ENCODE measurements around the gene FGF22.
"Not testable (repeated sequence)": the region's sequence is repeated elsewhere in the genome, so short reads cannot be mapped to it uniquely, and the experiment has no call there.

Gene FGF22

GRCh38 chr19:618674-619285 lies 20.9 kb upstream of the FGF22 start:
- Histone ChIP-seq H3K9ac (ENCODE audit: low read length) (no peak overlapping the region), H3K27me3 (ENCODE audit: control insufficient read depth, insufficient read depth, low read length) (peaks cover 12% of the 10 kb centered on the region), H3K36me3 (ENCODE audit: control insufficient read depth, insufficient read depth, low read length) (no peaks in the 10 kb centered on the region)

GRCh38 chr19:619286-620002 lies 20.2 kb upstream of the FGF22 start:
- Histone ChIP-seq H3K9me3 (ENCODE audit: control insufficient read depth, low read length) (no peaks in the 10 kb centered on the region), H3K9ac (ENCODE audit: low read length) (no peak overlapping the region), H3K36me3 (ENCODE audit: control insufficient read depth, insufficient read depth, low read length) (no peaks in the 10 kb centered on the region), H3K4me3 (ENCODE audit: low read length) (no peak overlapping the region), H3K27me3 (ENCODE audit: control insufficient read depth, insufficient read depth, low read length) (peaks cover 9% of the 10 kb centered on the region), H3K4me1 (ENCODE audit: control insufficient read depth, insufficient read depth, low read length) (no peaks in the 10 kb centered on the region)

More at GRCh38 chr19:618674-619285, 20.9 kb upstream of the FGF22 start:
- Histone ChIP-seq H3K4me3 (ENCODE audit: low read length) (no peak overlapping the region), H3K4me1 (ENCODE audit: control insufficient read depth, insufficient read depth, low read length) (no peaks in the 10 kb centered on the region), H3K9me3 (ENCODE audit: control insufficient read depth, low read length) (no peaks in the 10 kb centered on the region)

- H3K4me1 ChIP-seq (ENCODE audit: control insufficient read depth, insufficient read depth, low read length) = no peaks in the 10 kb centered on the region
- H3K36me3 ChIP-seq (ENCODE audit: control insufficient read depth, insufficient read depth, low read length) = no peaks in the 10 kb centered on the region
- no peaks in the 10 kb centered on the region for H3K9me3 ChIP-seq (ENCODE audit: control insufficient read depth, low read length)
- H3K9ac ChIP-seq (ENCODE audit: low read length) = no peak overlapping the region
- H3K4me3 ChIP-seq (ENCODE audit: low read length) = no peak overlapping the region
- H3K27me3 ChIP-seq (ENCODE audit: control insufficient read depth, insufficient read depth, low read length) = peaks cover 3% of the 10 kb centered on the region
Observed at GRCh38 chr19:620166-620862, 19.4 kb upstream of the FGF22 start.

GRCh38 chr19:621191-621590 lies 18.5 kb upstream of the FGF22 start:
- H3K36me3 ChIP-seq (ENCODE audit: control insufficient read depth, insufficient read depth, low read length); H3K27me3 ChIP-seq (ENCODE audit: control insufficient read depth, insufficient read depth, low read length); H3K9me3 ChIP-seq (ENCODE audit: control insufficient read depth, low read length); H3K4me1 ChIP-seq (ENCODE audit: control insufficient read depth, insufficient read depth, low read length); H3K4me3 ChIP-seq (ENCODE audit: low read length); H3K9ac ChIP-seq (ENCODE audit: low read length): not testable (repeated sequence)

DNA sequence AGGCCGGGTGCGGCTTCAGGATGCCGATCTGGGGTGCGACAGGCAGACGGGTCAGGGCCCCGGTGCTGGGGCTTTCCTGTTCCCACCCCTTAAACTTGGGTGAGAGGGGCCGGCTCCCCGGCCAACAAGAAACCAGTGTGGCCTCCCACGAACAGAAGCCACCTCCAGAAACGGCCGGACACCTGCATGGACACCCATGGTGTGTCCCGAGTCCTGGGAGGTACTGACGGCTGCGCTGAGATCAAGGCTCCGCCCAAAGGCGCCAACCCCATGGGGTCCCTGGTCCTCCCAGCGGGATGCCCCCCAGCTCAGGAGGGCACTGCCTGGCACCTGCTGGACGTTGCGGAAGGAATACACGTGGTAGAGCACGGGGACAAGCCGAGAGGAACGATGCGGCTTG lies 17.9 kb upstream of the FGF22 start:
- Histone ChIP-seq H3K27me3 (ENCODE audit: control insufficient read depth, insufficient read depth, low read length) (no peaks in the 10 kb centered on the region), H3K9me3 (ENCODE audit: control insufficient read depth, low read length) (no peaks in the 10 kb centered on the region), H3K4me3 (ENCODE audit: low read length) (no peak overlapping the region), H3K36me3 (ENCODE audit: control insufficient read depth, insufficient read depth, low read length) (no peaks in the 10 kb centered on the region), H3K9ac (ENCODE audit: low read length) (no peak overlapping the region), H3K4me1 (ENCODE audit: control insufficient read depth, insufficient read depth, low read length) (no peaks in the 10 kb centered on the region)

DNA sequence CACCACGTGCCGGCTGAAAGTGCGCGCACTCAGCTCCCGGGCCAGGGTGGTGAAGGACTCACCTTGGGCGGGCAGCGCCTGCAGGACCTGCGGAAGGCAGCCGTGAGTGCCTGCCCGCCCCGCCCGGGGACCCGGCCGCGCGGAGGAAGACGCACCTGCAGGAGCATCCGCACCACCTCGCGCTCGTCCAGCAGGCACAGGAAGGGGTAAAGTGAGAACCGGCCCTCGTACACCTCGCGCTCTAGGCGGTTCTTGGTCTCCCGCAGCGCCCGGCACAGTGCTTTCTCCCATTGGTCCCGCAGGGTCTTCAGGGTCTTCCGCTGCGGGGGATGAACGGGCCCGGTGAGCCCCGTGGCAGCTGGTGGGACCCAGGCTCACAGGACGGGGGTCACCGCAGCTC lies 17.0 kb upstream of the FGF22 start:
- no peaks in the 10 kb centered on the region for H3K36me3 ChIP-seq (ENCODE audit: control insufficient read depth, insufficient read depth, low read length)
- no peaks in the 10 kb centered on the region for H3K4me1 ChIP-seq (ENCODE audit: control insufficient read depth, insufficient read depth, low read length)
- H3K4me3 ChIP-seq (ENCODE audit: low read length) = no peak overlapping the region

DNA sequence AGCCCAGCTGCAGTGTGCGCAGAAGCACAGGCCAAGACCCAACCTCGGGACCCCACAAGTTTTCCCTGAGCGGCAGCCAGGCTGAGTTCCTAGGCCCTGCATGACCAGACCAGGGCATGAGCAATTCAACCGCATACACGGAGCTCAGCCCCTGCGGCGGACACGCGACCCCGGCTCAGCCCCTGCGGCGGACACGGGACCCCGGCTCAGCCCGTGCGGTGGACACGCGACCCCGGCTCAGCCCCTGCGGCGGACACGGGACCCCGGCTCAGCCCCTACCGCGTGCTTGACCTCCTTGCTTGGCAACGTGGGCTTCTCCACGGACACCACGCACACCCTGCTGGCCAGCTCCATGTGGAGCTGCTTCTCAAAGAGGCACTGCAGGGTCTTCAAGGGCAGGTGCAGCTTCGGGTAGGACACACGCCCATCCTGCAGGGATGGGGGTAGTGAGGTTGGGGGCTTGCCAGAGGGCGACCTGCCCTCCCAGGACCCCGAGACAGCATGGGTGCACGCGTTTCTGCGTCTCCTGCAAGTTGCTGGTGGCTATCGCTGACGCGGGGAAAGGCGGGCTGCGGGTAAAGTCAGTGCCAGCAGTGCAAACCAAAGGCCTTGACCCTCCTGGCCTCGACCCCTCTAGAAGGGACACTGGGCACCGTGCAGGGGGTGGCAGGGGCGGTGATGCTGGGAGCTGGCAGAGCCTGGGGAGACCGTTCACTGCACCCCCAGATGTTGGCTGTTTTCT lies 16.3 kb upstream of the FGF22 start:
- Histone ChIP-seq H3K36me3 (ENCODE audit: control insufficient read depth, insufficient read depth, low read length) (no peaks in the 10 kb centered on the region), H3K9me3 (ENCODE audit: control insufficient read depth, low read length) (no peaks in the 10 kb centered on the region), H3K9ac (ENCODE audit: low read length) (no peak overlapping the region)

More for the DNA sequence above, 17.0 kb upstream of the FGF22 start:
- Histone ChIP-seq H3K9me3 (ENCODE audit: control insufficient read depth, low read length) (no peaks in the 10 kb centered on the region), H3K9ac (ENCODE audit: low read length) (no peak overlapping the region), H3K27me3 (ENCODE audit: control insufficient read depth, insufficient read depth, low read length) (no peaks in the 10 kb centered on the region)

GRCh38 chr19:623974-624373 lies 15.7 kb upstream of the FGF22 start:
- no peaks in the 10 kb centered on the region for H3K27me3 ChIP-seq (ENCODE audit: control insufficient read depth, insufficient read depth, low read length)
- no peaks in the 10 kb centered on the region for H3K36me3 ChIP-seq (ENCODE audit: control insufficient read depth, insufficient read depth, low read length)

More for the DNA sequence above, 16.3 kb upstream of the FGF22 start:
- Histone ChIP-seq H3K4me1 (ENCODE audit: control insufficient read depth, insufficient read depth, low read length) (no peaks in the 10 kb centered on the region), H3K27me3 (ENCODE audit: control insufficient read depth, insufficient read depth, low read length) (no peaks in the 10 kb centered on the region), H3K4me3 (ENCODE audit: low read length) (no peak overlapping the region)

DNA sequence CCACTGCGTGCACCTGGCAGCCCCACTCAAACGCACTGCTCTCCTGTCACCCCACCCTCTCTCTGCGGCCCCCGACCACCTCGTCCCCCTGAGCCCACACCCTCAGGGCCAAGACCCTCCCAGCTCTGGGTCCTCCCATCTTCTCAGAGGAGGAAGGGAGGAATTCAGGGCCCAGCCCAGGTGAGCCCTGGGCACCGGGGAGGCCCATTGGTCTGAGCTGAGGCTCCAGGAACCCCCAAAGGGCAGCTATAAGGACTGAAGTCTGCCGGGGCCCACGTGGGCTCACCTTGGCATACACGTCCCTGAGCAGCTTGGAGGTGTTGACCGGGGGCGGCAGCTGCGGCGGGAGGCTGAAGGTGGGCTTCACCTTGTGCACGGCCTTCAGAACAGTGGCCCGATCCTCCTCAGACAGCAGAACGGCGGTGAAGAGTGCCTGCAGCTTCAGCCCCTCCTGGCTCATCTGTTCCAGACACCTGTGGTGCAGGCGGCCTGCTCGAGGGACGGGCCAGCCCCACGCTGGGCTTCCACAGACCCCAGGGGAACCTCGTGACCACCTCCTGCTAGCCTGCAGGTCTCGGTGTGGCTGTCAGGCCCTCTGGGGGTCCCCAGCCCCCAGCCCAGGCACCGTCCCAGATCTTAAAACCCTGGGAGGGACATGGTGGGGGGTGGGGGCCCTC lies 15.1 kb upstream of the FGF22 start:
- no peak overlapping the region for H3K4me3 ChIP-seq (ENCODE audit: low read length)
- no peaks in the 10 kb centered on the region for H3K36me3 ChIP-seq (ENCODE audit: control insufficient read depth, insufficient read depth, low read length)
- H3K27me3 ChIP-seq (ENCODE audit: control insufficient read depth, insufficient read depth, low read length) = no peaks in the 10 kb centered on the region
- no peaks in the 10 kb centered on the region for H3K9me3 ChIP-seq (ENCODE audit: control insufficient read depth, low read length)
- H3K4me1 ChIP-seq (ENCODE audit: control insufficient read depth, insufficient read depth, low read length) = no peaks in the 10 kb centered on the region
- no peak overlapping the region for H3K9ac ChIP-seq (ENCODE audit: low read length)

More at GRCh38 chr19:623974-624373, 15.7 kb upstream of the FGF22 start:
- Histone ChIP-seq H3K4me3 (ENCODE audit: low read length) (no peak overlapping the region), H3K9me3 (ENCODE audit: control insufficient read depth, low read length) (no peaks in the 10 kb centered on the region), H3K9ac (ENCODE audit: low read length) (no peak overlapping the region), H3K4me1 (ENCODE audit: control insufficient read depth, insufficient read depth, low read length) (no peaks in the 10 kb centered on the region)

DNA sequence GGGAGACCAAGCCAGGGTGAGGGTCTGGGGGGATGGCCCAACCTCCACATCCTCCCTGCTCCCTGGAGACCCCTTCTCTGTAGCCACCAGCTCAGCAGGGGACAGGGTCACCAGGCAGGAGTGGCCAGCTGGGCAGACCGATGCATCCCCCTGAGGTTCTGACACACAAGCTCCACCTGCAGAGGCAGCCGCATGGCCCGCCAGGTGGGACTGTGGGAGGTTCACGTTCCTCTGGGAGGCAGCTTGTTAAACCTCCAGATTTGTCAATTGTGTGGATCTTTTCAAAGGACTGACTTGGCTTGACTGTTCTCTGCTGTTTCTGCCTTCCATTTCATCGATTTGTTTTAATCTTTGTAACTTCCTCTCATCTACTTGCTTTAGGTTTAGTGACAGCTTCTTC lies 14.4 kb upstream of the FGF22 start:
- H3K9me3 ChIP-seq (ENCODE audit: control insufficient read depth, low read length) = no peaks in the 10 kb centered on the region
- H3K36me3 ChIP-seq (ENCODE audit: control insufficient read depth, insufficient read depth, low read length) = no peaks in the 10 kb centered on the region
- no peaks in the 10 kb centered on the region for H3K4me1 ChIP-seq (ENCODE audit: control insufficient read depth, insufficient read depth, low read length)
- no peak overlapping the region for H3K4me3 ChIP-seq (ENCODE audit: low read length)
- no peaks in the 10 kb centered on the region for H3K27me3 ChIP-seq (ENCODE audit: control insufficient read depth, insufficient read depth, low read length)
- H3K9ac ChIP-seq (ENCODE audit: low read length) = no peak overlapping the region

DNA sequence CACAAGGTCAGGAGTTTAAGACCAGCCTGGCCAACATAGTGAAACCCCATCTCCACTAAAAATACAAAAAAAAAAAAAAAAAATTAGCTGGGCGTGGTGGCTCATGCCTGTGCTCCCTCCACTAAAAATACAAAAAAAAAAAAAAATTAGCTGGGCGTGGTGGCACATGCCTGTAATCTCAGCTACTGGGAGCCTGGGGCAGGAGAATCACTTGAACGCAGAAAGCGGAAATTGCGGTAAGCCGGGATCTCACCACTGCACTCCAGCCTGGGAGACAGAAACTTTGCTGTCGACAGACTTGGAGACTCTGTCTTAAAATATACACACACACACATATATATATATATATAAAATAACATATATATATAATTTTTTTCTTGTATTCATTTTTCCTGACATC lies 13.1 kb upstream of the FGF22 start:
- H3K36me3 ChIP-seq (ENCODE audit: control insufficient read depth, insufficient read depth, low read length); H3K9me3 ChIP-seq (ENCODE audit: control insufficient read depth, low read length); H3K9ac ChIP-seq (ENCODE audit: low read length); H3K4me3 ChIP-seq (ENCODE audit: low read length); H3K27me3 ChIP-seq (ENCODE audit: control insufficient read depth, insufficient read depth, low read length); H3K4me1 ChIP-seq (ENCODE audit: control insufficient read depth, insufficient read depth, low read length): not testable (repeated sequence)

Data from mucosa of stomach (tissue), 1 donor.